NCI-H1694 treated with DMSO at 0.1 percent for 48 hours (cell line): ENCODE data around the gene SFTPB.
"Not testable (repeated sequence)": the region's sequence is repeated elsewhere in the genome, so short reads cannot be mapped to it uniquely, and the experiment has no call there.

ENCODE experiments used
- DNase-seq: peaks from one replicate; lab custom pipeline; 2025; lab: John Stamatoyannopoulos, UW

SFTPB gene

GRCh38 chr2:85668009-85668856, at the start of gene SFTPB:
Gene SFTPB, minus strand, starts transcription at chr2:85668199. Its CDS starts 16 bp downstream, at chr2:85668183.
- no peak for DNase-seq

- DNase-seq = no peak
Observed at GRCh38 chr2:85717308-85718008, 49.5 kb upstream of the SFTPB start.

DNA sequence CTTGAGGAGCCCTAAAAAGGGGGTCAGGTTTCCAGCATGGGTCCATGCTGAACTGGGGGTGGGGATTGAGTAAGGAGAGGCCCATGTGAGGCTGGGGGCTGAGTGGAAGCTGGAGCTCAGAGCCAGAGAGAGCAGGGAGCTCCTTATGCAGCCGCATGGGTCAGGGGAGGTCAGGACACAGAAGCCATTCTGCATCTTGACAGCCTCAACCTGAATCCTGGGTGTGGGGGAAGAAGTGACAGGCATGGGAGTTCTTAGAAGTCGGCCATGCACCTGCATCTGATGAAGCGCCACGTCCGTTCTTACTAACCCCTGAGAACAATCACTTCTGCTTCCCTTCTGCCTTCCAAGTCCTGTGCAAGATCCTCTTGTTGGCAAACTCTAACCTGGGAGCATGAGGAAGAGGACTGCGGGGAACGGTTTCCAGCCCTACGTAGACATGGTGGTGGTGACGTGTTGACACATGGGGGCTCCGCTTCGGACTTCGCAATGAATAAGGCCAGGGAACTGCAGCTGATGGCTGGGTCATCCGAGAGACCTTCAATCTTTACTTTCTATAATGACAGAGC, 48.4 kb upstream of the SFTPB start:
- DNase-seq = no peak

DNA sequence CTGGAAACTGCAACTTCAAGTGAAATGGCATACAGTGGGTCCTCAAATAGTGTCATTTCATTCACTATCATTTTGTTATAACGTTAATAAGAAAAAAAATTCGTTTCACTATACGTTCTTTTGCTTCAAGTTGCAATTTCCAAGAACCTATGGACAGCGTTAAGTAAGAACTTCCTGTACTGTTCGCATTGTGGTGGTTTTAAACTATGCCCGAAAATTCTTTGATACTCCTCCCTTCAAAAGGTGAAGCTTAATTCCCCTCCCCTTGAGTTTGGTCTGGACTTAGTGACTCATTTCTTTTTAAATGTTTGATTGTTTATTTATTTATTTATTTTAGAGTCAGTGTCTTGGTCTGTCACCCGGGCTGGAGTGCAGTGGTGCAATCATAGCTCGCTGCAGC, 46.8 kb upstream of the SFTPB start:
- no peak for DNase-seq

DNA sequence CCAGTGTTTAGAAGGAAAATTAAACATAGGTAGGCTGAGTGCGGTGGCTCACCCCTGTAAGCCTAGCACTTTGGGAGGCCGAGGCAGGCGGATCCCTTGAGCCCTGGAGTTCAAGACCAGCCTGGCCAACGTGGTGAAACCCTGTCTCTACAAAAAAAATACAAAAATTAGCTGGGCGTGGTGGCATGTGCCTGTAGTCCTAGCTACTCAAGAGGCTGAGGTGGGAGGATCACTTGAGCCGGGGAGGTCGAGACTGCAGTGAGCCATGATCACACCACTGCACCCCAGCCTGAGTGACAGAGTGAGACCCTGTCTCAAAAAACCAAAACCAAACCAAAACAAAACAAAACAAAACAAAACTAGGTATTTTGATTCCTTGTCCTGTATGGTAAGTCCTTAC, 46.4 kb upstream of the SFTPB start:
- DNase-seq = not testable (repeated sequence)

DNA sequence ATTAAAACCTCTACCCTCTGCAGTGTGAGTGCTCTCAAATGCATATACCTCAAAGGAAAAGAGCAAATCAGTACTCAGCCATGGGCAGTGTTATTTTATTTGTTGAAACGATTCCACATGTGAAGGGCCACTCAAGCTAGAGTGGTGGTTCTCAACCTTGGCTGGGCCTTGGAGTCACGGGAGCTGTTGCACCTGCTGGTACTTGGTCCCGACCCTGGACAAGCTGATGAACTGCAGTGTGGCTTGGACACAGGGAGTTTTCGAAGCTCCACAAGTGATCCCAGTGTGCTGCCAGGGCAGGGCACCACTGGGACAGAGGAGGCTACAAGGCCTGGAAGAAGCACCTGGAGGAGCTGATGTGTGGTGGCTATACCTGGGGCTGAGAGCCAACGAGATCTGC, 45.8 kb upstream of the SFTPB start:
- no peak for DNase-seq

DNA sequence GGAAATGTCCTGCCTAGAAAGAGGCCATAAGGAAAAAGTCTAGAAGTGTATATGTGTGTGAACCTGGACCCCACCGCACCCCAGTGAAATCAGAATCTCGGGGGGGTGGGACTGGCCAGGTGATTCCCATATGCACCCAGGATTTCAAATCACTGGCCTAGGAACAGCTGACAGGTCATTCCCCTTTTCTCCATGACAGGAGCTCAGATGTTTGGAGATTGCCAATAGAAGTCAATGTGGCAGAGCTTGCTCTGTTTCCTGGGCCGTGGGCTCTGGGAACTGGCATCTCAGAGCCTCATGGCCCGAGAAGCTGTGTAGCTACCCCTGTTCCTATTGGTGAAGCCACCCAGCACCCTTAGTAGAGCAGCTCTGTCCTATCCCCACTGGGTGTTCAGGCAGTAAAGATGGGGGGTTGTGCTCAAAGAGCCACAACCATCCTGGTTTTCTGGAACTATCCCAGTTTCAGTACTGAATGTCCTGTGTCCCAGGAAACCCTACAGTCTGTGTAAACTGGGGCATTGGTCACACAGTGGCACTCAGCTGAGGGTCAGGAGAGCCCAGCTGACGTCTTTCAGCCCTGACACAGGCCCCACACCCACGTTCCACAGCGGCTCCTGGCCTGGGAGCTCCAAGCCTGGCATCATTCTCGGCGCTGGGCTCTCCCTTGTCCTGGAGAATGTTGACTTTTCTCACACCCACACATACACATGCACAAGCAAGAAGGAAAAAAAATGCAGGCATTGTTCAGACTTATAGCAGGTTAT, 45.0 kb upstream of the SFTPB start:
- no peak for DNase-seq

DNA sequence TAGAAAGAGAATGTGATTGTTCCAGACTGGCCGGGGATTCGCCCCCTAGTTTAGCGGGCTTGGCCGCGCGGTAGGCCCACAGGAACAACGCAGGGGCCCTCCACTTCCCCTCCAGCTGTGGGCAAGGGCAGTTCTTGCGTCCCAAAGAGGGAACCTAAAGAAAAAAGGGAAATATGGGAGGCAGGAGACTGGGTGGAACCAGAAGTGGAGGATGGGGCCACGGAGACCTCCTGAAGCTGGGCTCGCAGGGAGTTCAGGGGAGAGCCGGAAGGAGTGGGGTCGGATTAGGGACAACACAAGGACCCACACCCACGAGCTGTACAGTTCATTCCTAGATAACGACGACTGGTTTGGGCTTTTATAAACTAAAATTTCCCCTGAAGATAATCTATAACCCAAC, 44.3 kb upstream of the SFTPB start:
- no peak for DNase-seq

GRCh38 chr2:85711578-85712060, 43.6 kb upstream of the SFTPB start:
- DNase-seq = no peak

DNA sequence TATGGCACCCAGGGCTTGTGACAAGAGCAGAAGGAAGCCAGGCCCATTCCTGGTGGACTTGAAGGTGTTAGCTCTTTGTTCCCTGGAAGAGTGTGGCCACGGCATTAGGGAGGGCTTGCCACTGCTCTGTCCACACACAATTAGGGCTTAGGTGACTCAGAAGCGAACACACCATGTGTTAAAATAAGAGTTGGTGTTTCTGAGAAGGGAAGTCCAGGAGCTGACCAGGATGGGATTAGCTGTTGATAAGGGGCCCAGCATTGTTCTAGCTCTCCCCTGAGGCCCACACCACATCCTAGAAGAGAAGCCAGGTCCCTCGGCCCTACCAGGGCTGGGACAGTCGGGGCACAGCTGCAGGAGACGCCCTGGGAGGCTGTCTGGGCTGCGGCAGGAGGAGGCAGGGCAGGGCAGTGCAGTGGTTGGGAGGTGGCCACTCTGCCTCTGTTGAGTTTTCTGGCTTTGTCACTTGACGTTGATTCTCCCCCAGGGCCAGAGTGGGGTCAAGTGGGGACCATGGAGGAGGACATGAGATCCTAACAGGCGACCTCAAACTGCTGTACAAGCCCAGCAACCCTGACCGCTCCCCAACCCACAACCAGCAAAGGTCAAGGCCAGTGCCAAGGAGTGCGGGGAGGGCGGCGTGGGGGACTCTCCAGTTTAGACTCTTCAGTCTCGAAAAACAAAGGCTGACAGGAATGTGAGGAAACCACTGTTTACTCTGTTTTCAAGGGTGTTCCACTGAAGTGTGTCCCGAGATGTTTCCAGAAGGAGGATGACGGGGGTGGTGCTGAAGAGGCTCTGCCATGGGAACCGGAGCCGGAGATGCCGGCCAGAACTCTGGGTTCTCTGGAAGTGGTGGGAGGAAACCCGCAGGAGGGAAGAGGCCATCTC, 42.9 kb upstream of the SFTPB start:
- no peak for DNase-seq

GRCh38 chr2:85709401-85709811, 41.4 kb upstream of the SFTPB start:
- no peak for DNase-seq

- DNase-seq = no peak
Observed at GRCh38 chr2:85708641-85709040, 40.6 kb upstream of the SFTPB start.

DNA sequence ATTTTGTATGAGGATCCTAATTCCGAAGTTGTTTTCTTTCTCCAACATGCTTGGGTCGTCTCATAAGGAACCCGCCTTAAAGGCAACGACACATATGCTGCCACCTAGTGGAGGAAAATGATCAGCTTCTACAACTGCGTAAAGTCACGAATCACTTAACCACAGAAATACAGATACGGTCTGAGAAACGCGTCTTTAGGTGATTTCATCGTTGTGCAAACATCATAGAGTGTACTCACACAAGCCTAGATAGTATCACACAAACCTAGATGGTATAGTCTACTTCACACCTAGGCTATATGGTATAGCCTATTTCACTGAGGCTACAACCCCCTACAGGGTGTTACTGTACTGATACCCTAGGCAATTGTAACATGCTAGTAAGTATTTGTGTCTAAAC, 39.3 kb upstream of the SFTPB start:
- peak; percentile 86 for DNase-seq

GRCh38 chr2:85706599-85707296, 38.7 kb upstream of the SFTPB start:
- DNase-seq = no peak

DNA sequence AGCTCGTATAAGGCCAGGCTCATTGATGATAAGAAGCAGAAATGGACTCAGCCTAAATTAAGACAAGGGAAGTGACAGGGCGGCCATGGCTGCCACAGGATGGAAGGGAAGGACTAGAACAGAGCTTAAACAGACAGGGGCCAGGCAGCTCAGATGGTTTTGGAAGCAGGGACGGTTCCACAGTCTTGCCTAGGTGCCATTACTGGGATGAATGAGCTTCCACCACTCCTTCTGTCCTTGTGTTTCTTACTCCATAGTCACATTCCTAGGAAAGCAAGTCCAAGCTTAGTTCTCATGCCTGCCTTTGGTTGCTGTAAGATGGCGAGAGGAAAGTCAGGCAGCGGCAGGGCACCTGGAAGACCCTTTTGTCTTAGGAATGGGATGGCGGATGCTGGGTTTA, 38.1 kb upstream of the SFTPB start:
- DNase-seq = no peak

DNA sequence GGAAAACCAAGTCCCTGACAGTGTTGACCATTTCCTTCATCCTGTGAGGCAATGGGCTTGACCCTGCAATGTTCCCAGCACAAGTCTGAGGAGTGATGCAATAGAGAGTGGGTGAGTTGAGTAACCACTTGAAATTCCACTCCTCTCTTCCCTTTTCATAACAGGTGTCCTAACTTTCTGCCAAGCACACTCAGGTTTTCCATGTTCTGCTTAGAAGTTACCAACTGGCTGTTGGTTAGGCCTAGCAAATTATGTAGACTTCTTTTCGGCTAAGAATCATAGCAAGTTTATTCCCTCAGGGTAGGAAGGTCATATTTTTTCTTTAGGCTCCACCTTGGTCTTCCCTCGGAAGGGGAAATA, 37.7 kb upstream of the SFTPB start:
- DNase-seq = no peak

- DNase-seq = no peak
Observed at GRCh38 chr2:85704800-85705679, 37.0 kb upstream of the SFTPB start.

DNA sequence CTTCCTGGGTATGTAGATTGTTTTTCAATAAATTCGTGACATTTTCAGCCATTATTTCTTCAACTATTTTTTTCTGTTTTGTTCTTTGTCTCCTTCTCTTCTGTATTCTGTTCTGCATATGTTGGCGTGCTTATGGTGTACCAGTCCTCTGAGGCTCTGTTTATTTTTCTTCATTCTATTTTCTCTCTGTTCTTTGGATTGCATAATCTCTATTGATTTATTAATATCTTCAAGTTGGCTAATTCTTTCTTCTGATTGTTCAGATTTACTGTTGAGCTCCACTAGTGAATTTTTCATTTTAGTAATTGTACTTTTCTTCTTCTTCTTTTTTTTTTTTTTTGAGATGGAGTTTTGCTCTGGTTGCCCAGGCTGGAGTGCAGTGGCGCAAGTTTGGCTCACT, 36.0 kb upstream of the SFTPB start:
- no peak for DNase-seq

- DNase-seq = no peak
Observed at GRCh38 chr2:85703329-85703728, 35.3 kb upstream of the SFTPB start.

GRCh38 chr2:85702800-85703199, 34.8 kb upstream of the SFTPB start:
- no peak for DNase-seq
